HepG2 (cell line): Measurements from ENCODE around the gene PRSS21. TPM values are rescaled to one million over a fixed set of nuclear protein-coding genes. Genes with fewer than 3 reads are reported as not detected.

Source experiments
- ATAC-seq: fragments of 200-7000 bp; cut with Tn5 transposase; 3 replicates; pipeline ENCODE4 v1.9.1; 2020; ENCODE audit warnings: mild to moderate bottlenecking, moderate library complexity
- BruUV-seq: library from RNA; stranded (reverse); fragments of 400-500 nt; replicated peaks from 2 replicates; lab custom pipeline; 2021; lab: Mats Ljungman, UMichigan
- CTCF ChIA-PET: fragments of 300-600 bp; formaldehyde crosslinking; extraction: SDS; loops from one replicate; lab custom pipeline; 2021; ENCODE audit warnings: low total read pairs, inconsistent platforms, low intra/inter-chr PET ratio; lab: Yijun Ruan, JAX
- POLR2A ChIA-PET: fragments of 350-600 bp; sonication (Branson Sonifier 250); formaldehyde crosslinking; loops from one replicate; lab custom pipeline; 2020; ENCODE audit warnings: antibody characterized with exemption, inconsistent platforms; lab: Yijun Ruan, JAX
- DNase-seq: peaks from one replicate; pipeline ENCODE4 v3.0.0-alpha.2; 2015; ENCODE audit warnings: low spot score
- FAIRE-seq: peaks from 3 replicates; lab custom pipeline; 2011; peaks lifted over from hg19 to GRCh38; lab: Jason Lieb, UNC
- H2AFZ ChIP-seq: one replicate; pipeline ENCODE4 v1.6.1; 2011; ENCODE audit warnings: low read length, inconsistent platforms
- H3K27ac ChIP-seq: fragments of 300-600 bp; 3 replicates; pipeline ENCODE4 v1.8.0; 2011; ENCODE audit warnings: mixed run types, mild to moderate bottlenecking, mixed read lengths, low read length, inconsistent platforms; ENCODE audit not compliant: insufficient read depth; ENCODE audit errors: extremely low read length
- H3K27me3 ChIP-seq, 2 experiments: fragments of 200-600 bp in 1 of 2; 2 replicates in 1 of 2; 3 replicates in 1 of 2; pipeline versions ENCODE4 v1.6.0 to v1.8.0; 2011; ENCODE audit warnings: low read length in 2 of 2, mild to moderate bottlenecking in 2 of 2, moderate library complexity in 2 of 2, inconsistent platforms in 1 of 2; ENCODE audit not compliant: insufficient read depth in 2 of 2, control insufficient read depth in 1 of 2
- H3K36me3 ChIP-seq, 2 experiments: fragments of 200-600 bp in 1 of 2; replicated peaks in 1 of 2; 2 replicates in 1 of 2; 3 replicates in 1 of 2; pipeline versions ENCODE4 v1.5.1 to v1.8.0; 2011; ENCODE audit warnings: low read length in 2 of 2, inconsistent platforms in 1 of 2; ENCODE audit not compliant: insufficient read depth in 2 of 2, control insufficient read depth in 1 of 2
- H3K4me1 ChIP-seq: 2 replicates; pipeline ENCODE4 v1.5.1; 2012; ENCODE audit warnings: low read length, inconsistent platforms; ENCODE audit not compliant: insufficient read depth
- H3K4me2 ChIP-seq: 2 replicates; pipeline ENCODE4 v1.6.0; 2011; ENCODE audit warnings: low read depth, low read length, inconsistent platforms
- H3K4me3 ChIP-seq, 3 experiments: fragments of 200-600 bp in 1 of 3; sonication (generic), shearing (Covaris generic) in 1 of 3; replicated peaks in 1 of 3; 2 replicates each; pipeline ENCODE4 v1.5.1; 2011 to 2016; ENCODE audit warnings: low read length in 3 of 3, inconsistent platforms in 2 of 3, low read depth in 2 of 3, mild to moderate bottlenecking in 2 of 3, control low read depth in 1 of 3, mixed read lengths in 1 of 3; ENCODE audit not compliant: insufficient read depth in 1 of 3
- H3K79me2 ChIP-seq: one replicate; pipeline ENCODE4 v1.6.1; 2011; ENCODE audit warnings: low read length, inconsistent platforms; ENCODE audit not compliant: insufficient read depth
- H3K9ac ChIP-seq: 2 replicates; pipeline ENCODE4 v1.6.0; 2011; ENCODE audit warnings: mild to moderate bottlenecking, low read depth, low read length, inconsistent platforms; ENCODE audit not compliant: insufficient read depth
- H3K9me3 ChIP-seq: 2 replicates; pipeline ENCODE4 v1.5.1; 2012; ENCODE audit warnings: mild to moderate bottlenecking, low read length
- H4K20me1 ChIP-seq: 2 replicates; pipeline ENCODE4 v1.6.0; 2011; ENCODE audit warnings: inconsistent platforms, mild to moderate bottlenecking, low read length, moderate library complexity; ENCODE audit not compliant: insufficient read depth
- AGO1 ChIP-seq: fragments of 200-400 bp; formaldehyde crosslinking; IDR thresholded peaks from 2 replicates; pipeline ENCODE4 v1.6.1; 2017; ENCODE audit warnings: mild to moderate bottlenecking, low read depth, low read length, moderate library complexity; ENCODE audit not compliant: poor library complexity, severe bottlenecking
- CBX5 ChIP-seq: sonication (generic); formaldehyde crosslinking; IDR thresholded peaks from 2 replicates; pipeline ENCODE4 v1.4.0; 2020; ENCODE audit warnings: missing genetic modification reagents, borderline replicate concordance
- CEBPB ChIP-seq: IDR thresholded peaks from 2 replicates; pipeline ENCODE4 v1.6.1; 2011; ENCODE audit warnings: low read depth, low read length, improper control_type of control experiment, borderline replicate concordance
- SATB2 ChIP-seq: sonication (generic); formaldehyde crosslinking; IDR thresholded peaks from 2 replicates; pipeline ENCODE4 v1.5.0; 2020; ENCODE audit warnings: missing genetic modification reagents
- SP140L ChIP-seq: sonication (generic); formaldehyde crosslinking; IDR thresholded peaks from 2 replicates; pipeline ENCODE4 v1.4.0; 2020; ENCODE audit warnings: missing genetic modification reagents, borderline replicate concordance
- WGBS: methylation state at CpG from one replicate; pipeline ENCODE4 v1.1.6; 2017; ENCODE audit warnings: low lambda C conversion rate; 5-methylcytosine and 5-hydroxymethylcytosine counted together
- in situ Hi-C: cut with HindIII; loops from 2 replicates; pipeline ENCODE4 v1.10.0; 2017; ENCODE audit warnings: low pct_unique_long_range_greater_than_20kb; ENCODE audit not compliant: extremely low pct_ligation_motif_present
- intact Hi-C: fragments of 100-400 bp; cut with micrococcal nuclease; formaldehyde crosslinking; loops from one replicate; pipeline ENCODE4 v1.10.0; 2022; ENCODE audit not compliant: unreplicated experiment
- polyA plus RNA-seq, 8 experiments: library from polyadenylated mRNA; depleted of rRNA in 3 of 8; stranded (reverse) in 7 of 8; unstranded in 1 of 8; fragments of >200 nt; fragmentation: Illumina TruSeq in 4 of 8; extraction: Trizol in 4 of 8; gene quantifications; 2 replicates each; pipeline versions ENCODE4 v1.2.1 to v1.2.3, GENCODE V29; 2011 to 2016; ENCODE audit warnings: low read depth in 4 of 8, missing spikeins in 1 of 8, mixed read lengths in 1 of 8; ENCODE audit not compliant: insufficient read depth in 1 of 8
- total RNA-seq, 5 experiments: library from RNA; depleted of rRNA; stranded (reverse); fragments of >200 nt; fragmentation: Illumina TruSeq; extraction: Trizol; gene quantifications; 2 replicates each; pipeline ENCODE4 v1.2.3, GENCODE V29; 2016; ENCODE audit warnings: low read depth in 1 of 5
- TF ChIP-seq, protein P1 (sequence below): sonication (generic); formaldehyde crosslinking; IDR thresholded peaks from 2 replicates; pipeline ENCODE4 v1.8.1; 2023; ENCODE audit warnings: mild to moderate bottlenecking, missing genetic modification reagents
- TF ChIP-seq, protein P2 (sequence below): sonication (generic); formaldehyde crosslinking; IDR thresholded peaks from 2 replicates; pipeline ENCODE4 v1.4.0; 2020; ENCODE audit warnings: mild to moderate bottlenecking, missing genetic modification reagents
- TF ChIP-seq, protein P3 (sequence below): sonication (generic); formaldehyde crosslinking; IDR thresholded peaks from 2 replicates; pipeline ENCODE4 v1.8.1; 2022; ENCODE audit warnings: low read depth, mild to moderate bottlenecking, missing genetic modification reagents
- TF ChIP-seq, protein P4 (sequence below): sonication (generic); formaldehyde crosslinking; IDR thresholded peaks from 2 replicates; pipeline ENCODE4 v1.5.1; 2020; ENCODE audit warnings: mild to moderate bottlenecking, missing genetic modification reagents, moderate library complexity

The PRSS21 gene
- total and polyA plus RNA-seq, 2 of the 13 experiments (the other 11 are each of a cell fraction or from before 2014, with no cell fraction given), result not detected

DNA sequence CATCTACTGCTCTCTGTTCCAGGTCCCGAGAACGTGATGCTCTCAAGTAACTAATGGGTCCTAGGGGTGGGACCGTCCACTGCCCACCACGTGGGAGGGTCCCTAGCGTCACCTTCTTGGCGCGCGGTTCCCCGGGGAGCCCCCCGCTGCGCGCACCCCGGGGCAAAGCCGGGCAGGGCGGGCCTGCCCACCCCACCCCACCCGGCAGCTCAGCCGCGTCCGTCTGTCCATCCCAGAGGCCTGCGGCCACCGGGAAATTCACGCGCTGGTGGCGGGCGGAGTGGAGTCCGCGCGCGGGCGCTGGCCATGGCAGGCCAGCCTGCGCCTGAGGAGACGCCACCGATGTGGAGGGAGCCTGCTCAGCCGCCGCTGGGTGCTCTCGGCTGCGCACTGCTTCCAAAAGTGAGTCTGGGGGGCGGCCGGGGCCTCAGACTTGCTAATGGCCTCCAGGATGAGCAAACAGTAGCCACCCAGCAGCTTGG lies 18.3 kb upstream of the PRSS21 start (continued):
- TF ChIP-seq, protein P1, sequence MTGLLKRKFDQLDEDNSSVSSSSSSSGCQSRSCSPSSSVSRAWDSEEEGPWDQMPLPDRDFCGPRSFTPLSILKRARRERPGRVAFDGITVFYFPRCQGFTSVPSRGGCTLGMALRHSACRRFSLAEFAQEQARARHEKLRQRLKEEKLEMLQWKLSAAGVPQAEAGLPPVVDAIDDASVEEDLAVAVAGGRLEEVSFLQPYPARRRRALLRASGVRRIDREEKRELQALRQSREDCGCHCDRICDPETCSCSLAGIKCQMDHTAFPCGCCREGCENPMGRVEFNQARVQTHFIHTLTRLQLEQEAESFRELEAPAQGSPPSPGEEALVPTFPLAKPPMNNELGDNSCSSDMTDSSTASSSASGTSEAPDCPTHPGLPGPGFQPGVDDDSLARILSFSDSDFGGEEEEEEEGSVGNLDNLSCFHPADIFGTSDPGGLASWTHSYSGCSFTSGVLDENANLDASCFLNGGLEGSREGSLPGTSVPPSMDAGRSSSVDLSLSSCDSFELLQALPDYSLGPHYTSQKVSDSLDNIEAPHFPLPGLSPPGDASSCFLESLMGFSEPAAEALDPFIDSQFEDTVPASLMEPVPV (CRISPR knock-in tag), result no peak
- TF ChIP-seq, protein P2, sequence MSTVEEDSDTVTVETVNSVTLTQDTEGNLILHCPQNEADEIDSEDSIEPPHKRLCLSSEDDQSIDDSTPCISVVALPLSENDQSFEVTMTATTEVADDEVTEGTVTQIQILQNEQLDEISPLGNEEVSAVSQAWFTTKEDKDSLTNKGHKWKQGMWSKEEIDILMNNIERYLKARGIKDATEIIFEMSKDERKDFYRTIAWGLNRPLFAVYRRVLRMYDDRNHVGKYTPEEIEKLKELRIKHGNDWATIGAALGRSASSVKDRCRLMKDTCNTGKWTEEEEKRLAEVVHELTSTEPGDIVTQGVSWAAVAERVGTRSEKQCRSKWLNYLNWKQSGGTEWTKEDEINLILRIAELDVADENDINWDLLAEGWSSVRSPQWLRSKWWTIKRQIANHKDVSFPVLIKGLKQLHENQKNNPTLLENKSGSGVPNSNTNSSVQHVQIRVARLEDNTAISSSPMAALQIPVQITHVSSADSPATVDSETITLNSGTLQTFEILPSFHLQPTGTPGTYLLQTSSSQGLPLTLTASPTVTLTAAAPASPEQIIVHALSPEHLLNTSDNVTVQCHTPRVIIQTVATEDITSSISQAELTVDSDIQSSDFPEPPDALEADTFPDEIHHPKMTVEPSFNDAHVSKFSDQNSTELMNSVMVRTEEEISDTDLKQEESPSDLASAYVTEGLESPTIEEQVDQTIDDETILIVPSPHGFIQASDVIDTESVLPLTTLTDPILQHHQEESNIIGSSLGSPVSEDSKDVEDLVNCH (CRISPR knock-in tag), result no peak
- TF ChIP-seq, all 625 proteins: peak for 0

DNA sequence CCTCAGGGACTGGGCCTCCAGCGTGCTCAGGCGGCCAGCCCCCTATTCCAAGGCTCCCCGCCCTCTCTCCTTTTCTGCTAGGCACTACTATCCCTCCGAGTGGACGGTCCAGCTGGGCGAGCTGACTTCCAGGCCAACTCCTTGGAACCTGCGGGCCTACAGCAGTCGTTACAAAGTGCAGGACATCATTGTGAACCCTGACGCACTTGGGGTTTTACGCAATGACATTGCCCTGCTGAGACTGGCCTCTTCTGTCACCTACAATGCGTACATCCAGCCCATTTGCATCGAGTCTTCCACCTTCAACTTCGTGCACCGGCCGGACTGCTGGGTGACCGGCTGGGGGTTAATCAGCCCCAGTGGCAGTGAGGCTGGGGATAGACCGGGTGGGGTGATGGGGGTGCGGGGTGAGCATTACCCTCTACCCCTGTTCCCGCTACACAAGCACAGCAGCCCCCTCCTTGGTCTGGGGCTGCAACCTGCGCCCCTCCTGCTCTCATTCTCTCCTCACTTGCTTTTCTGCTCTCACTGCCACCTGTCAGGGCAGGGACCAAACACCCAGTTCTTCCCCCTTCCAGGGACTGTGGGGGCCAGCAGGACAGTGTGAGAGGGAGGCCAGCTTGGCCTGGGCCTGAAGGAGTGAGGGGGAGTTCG lies 17.7 kb upstream of the PRSS21 start:
- in situ Hi-C loops, result no loop called here
- 28% methylated on average over 14 of the region's 21 CpGs for WGBS
- intact Hi-C loops, result no loop called here
- peaks cover 0 to 18% of the 10 kb centered on the region in 2 experiments; a peak in 1 of 5 replicates for H3K27me3 ChIP-seq
- no peak overlapping the region for H3K27ac ChIP-seq
- H3K79me2 ChIP-seq, result no peaks in the 10 kb centered on the region
- FAIRE-seq (no peak), ATAC-seq (peak; percentile 58), DNase-seq (no peak)
- H3K4me1 ChIP-seq, result peaks cover 20% of the 10 kb centered on the region
- H3K36me3 ChIP-seq, result no peaks in the 10 kb centered on the region
- BruUV-seq, result no TSS peak
- H3K9ac ChIP-seq, result no peak overlapping the region
- peaks cover 4% of the 10 kb centered on the region; the same call in 1 of the 2 replicates for H3K9me3 ChIP-seq
- H3K4me3 ChIP-seq, result no peak overlapping the region
- H4K20me1 ChIP-seq, result no peaks in the 10 kb centered on the region
- no peak overlapping the region for H2AFZ ChIP-seq
- POLR2A ChIA-PET, result interaction anchor here (1.2 kb wide), 1 partner anchor 31 kb away, joined by 3 read pairs; the partner anchor contains the start of gene ZG16B
- H3K4me2 ChIP-seq, result peak overlapping the region; percentile 14; the same call in 1 of the 2 replicates
- CTCF ChIA-PET, result no interaction called here
- no peak for TF ChIP-seq CBX5
- no peak for TF ChIP-seq SATB2 (CRISPR knock-in tag)
- no peak for TF ChIP-seq AGO1
- no peak for TF ChIP-seq SP140L
- TF ChIP-seq, protein P3, sequence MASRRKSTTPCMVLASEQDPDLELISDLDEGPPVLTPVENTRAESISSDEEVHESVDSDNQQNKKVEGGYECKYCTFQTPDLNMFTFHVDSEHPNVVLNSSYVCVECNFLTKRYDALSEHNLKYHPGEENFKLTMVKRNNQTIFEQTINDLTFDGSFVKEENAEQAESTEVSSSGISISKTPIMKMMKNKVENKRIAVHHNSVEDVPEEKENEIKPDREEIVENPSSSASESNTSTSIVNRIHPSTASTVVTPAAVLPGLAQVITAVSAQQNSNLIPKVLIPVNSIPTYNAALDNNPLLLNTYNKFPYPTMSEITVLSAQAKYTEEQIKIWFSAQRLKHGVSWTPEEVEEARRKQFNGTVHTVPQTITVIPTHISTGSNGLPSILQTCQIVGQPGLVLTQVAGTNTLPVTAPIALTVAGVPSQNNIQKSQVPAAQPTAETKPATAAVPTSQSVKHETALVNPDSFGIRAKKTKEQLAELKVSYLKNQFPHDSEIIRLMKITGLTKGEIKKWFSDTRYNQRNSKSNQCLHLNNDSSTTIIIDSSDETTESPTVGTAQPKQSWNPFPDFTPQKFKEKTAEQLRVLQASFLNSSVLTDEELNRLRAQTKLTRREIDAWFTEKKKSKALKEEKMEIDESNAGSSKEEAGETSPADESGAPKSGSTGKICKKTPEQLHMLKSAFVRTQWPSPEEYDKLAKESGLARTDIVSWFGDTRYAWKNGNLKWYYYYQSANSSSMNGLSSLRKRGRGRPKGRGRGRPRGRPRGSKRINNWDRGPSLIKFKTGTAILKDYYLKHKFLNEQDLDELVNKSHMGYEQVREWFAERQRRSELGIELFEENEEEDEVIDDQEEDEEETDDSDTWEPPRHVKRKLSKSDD (CRISPR knock-in tag), result no peak
- TF ChIP-seq CEBPB, result peak; percentile 68; the same call in 1 of the 2 replicates
- TF ChIP-seq, protein P4, sequence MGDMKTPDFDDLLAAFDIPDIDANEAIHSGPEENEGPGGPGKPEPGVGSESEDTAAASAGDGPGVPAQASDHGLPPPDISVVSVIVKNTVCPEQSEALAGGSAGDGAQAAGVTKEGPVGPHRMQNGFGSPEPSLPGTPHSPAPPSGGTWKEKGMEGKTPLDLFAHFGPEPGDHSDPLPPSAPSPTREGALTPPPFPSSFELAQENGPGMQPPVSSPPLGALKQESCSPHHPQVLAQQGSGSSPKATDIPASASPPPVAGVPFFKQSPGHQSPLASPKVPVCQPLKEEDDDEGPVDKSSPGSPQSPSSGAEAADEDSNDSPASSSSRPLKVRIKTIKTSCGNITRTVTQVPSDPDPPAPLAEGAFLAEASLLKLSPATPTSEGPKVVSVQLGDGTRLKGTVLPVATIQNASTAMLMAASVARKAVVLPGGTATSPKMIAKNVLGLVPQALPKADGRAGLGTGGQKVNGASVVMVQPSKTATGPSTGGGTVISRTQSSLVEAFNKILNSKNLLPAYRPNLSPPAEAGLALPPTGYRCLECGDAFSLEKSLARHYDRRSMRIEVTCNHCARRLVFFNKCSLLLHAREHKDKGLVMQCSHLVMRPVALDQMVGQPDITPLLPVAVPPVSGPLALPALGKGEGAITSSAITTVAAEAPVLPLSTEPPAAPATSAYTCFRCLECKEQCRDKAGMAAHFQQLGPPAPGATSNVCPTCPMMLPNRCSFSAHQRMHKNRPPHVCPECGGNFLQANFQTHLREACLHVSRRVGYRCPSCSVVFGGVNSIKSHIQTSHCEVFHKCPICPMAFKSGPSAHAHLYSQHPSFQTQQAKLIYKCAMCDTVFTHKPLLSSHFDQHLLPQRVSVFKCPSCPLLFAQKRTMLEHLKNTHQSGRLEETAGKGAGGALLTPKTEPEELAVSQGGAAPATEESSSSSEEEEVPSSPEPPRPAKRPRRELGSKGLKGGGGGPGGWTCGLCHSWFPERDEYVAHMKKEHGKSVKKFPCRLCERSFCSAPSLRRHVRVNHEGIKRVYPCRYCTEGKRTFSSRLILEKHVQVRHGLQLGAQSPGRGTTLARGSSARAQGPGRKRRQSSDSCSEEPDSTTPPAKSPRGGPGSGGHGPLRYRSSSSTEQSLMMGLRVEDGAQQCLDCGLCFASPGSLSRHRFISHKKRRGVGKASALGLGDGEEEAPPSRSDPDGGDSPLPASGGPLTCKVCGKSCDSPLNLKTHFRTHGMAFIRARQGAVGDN (CRISPR knock-in tag), result no peak
